Esophagus (tissue), 2 donors: ENCODE data around the gene PCSK1N. TPM values are rescaled to one million over a fixed set of nuclear protein-coding genes. Genes with fewer than 3 reads are reported as not detected.
"Not testable (repeated sequence)": the region's sequence is repeated elsewhere in the genome, so short reads cannot be mapped to it uniquely, and the experiment has no call there.

ENCODE experiments used
- H3K27ac ChIP-seq, 2 donors: one replicate each; pipeline ENCODE4 v1.5.1; 2013; ENCODE audit warnings: low read depth in 2 of 2, mild to moderate bottlenecking in 2 of 2, inconsistent platforms in 1 of 2, low read length in 1 of 2, moderate library complexity in 1 of 2
- H3K27me3 ChIP-seq, 2 donors: one replicate each; pipeline ENCODE4 v1.6.1; 2013; ENCODE audit warnings: low read length in 2 of 2, control low read depth in 1 of 2, mild to moderate bottlenecking in 1 of 2; ENCODE audit not compliant: insufficient read depth in 2 of 2, control insufficient read depth in 1 of 2
- H3K36me3 ChIP-seq, 2 donors: one replicate each; pipeline ENCODE4 v1.6.1; 2013; ENCODE audit warnings: low read length in 1 of 2; ENCODE audit not compliant: control insufficient read depth in 2 of 2, insufficient read depth in 2 of 2
- H3K4me1 ChIP-seq, 2 donors: one replicate each; pipeline ENCODE4 v1.6.1; 2013; ENCODE audit warnings: low read length in 1 of 2; ENCODE audit not compliant: control insufficient read depth in 2 of 2, insufficient read depth in 2 of 2
- H3K4me3 ChIP-seq, 2 donors: one replicate each; pipeline ENCODE4 v1.5.1; 2013; ENCODE audit warnings: low read length in 2 of 2, mild to moderate bottlenecking in 2 of 2, low read depth in 1 of 2, moderate library complexity in 1 of 2
- H3K9me3 ChIP-seq, 2 donors: one replicate each; pipeline ENCODE4 v1.6.1; 2013; ENCODE audit warnings: mild to moderate bottlenecking in 2 of 2, low read depth in 1 of 2, low read length in 1 of 2, moderate library complexity in 1 of 2; ENCODE audit not compliant: control insufficient read depth in 2 of 2, insufficient read depth in 1 of 2
- whole genome bisulfite sequencing, 2 donors: extraction: QIAGEN DNeasy Blood & Tissue Kit; methylation state at CpG; one replicate each; pipeline ENCODE4 v1.1.7; 2013; 5-methylcytosine and 5-hydroxymethylcytosine counted together
- polyA plus RNA-seq, 2 donors: library from polyadenylated mRNA; stranded (reverse); fragments of 200-250 nt; gene quantifications; one replicate each; pipeline ENCODE4 v1.2.3, GENCODE V29; 2013
- donor health status: healthy with polysubstance abuse.
- donor health status: Bipolar disorder and iron deficiency.

The PCSK1N gene
- under 1 TPM; 0.08 to 0.31 TPM for polyA plus RNA-seq

- peak within 1 kb of the TSS in 1 of 2 donors; percentile 20 for H3K4me3 ChIP-seq
- H3K27me3 ChIP-seq: peaks cover 0 to under 1% of the 10 kb centered on the region in 2 donors
- no peaks in the 10 kb centered on the region for H3K36me3 ChIP-seq
- H3K9me3 ChIP-seq: peaks cover 0 to 4% of the 10 kb centered on the region in 2 donors
- WGBS, 2 donors: 14 to 36% methylated on average over 18 to 35 of the region's 35 CpGs
- H3K4me1 ChIP-seq: no peaks in the 10 kb centered on the region
- no peak within 1 kb of the TSS for H3K27ac ChIP-seq
These were observed at the start of gene PCSK1N for GRCh38 chrX:48835524-48836329. PCSK1N (minus strand) TSS chrX:48835610; CDS start chrX:48835532, 78 bp downstream.

- Histone ChIP-seq H3K36me3 (no peaks in the 10 kb centered on the region), H3K9me3 (no peaks in the 10 kb centered on the region), H3K27ac (no peak overlapping the region), H3K27me3 (peaks cover 0 to 2% of the 10 kb centered on the region in 2 donors), H3K4me1 (no peaks in the 10 kb centered on the region), H3K4me3 (no peak overlapping the region)
- 74 to 75% methylated on average over 10 of the region's 10 CpGs for WGBS, 2 donors
These were observed 48.3 kb upstream of the PCSK1N start for GRCh38 chrX:48883729-48884128.

- H3K4me3 ChIP-seq, H3K36me3 ChIP-seq, H3K27me3 ChIP-seq, H3K27ac ChIP-seq, H3K9me3 ChIP-seq, H3K4me1 ChIP-seq: not testable (repeated sequence)
- WGBS, 2 donors: 56 to 78% methylated on average over 4 of the region's 4 CpGs
These were observed 41.5 kb upstream of the PCSK1N start for GRCh38 chrX:48876944-48877343.

GRCh38 chrX:48872017-48872416, 36.6 kb upstream of the PCSK1N start:
- not testable (repeated sequence) for H3K27me3 ChIP-seq, H3K4me3 ChIP-seq, H3K36me3 ChIP-seq, H3K4me1 ChIP-seq, H3K27ac ChIP-seq, H3K9me3 ChIP-seq
- WGBS, 2 donors: 38 to 79% methylated on average over 1 of the region's 2 CpGs

GRCh38 chrX:48864210-48864609, 28.8 kb upstream of the PCSK1N start:
- 45 to 47% methylated on average over 4 of the region's 4 CpGs for WGBS, 2 donors
- Histone ChIP-seq H3K4me3 (no peak overlapping the region), H3K27me3 (no peaks in the 10 kb centered on the region), H3K4me1 (no peaks in the 10 kb centered on the region), H3K9me3 (no peaks in the 10 kb centered on the region), H3K27ac (no peak overlapping the region), H3K36me3 (no peaks in the 10 kb centered on the region)

GRCh38 chrX:48854898-48855297, 19.5 kb upstream of the PCSK1N start:
- Histone ChIP-seq H3K27ac (no peak overlapping the region), H3K36me3 (no peaks in the 10 kb centered on the region), H3K4me3 (no peak overlapping the region), H3K4me1 (no peaks in the 10 kb centered on the region), H3K27me3 (no peaks in the 10 kb centered on the region), H3K9me3 (no peaks in the 10 kb centered on the region)
- WGBS, 2 donors: 41 to 45% methylated on average over 5 of the region's 5 CpGs

GRCh38 chrX:48854121-48854804, 18.9 kb upstream of the PCSK1N start:
- WGBS, 2 donors: 85 to 86% methylated on average over 12 of the region's 12 CpGs
- H3K9me3 ChIP-seq, H3K4me3 ChIP-seq, H3K36me3 ChIP-seq, H3K27me3 ChIP-seq, H3K27ac ChIP-seq, H3K4me1 ChIP-seq: not testable (repeated sequence)

GRCh38 chrX:48853494-48853893, 18.1 kb upstream of the PCSK1N start:
- not testable (repeated sequence) for H3K4me3 ChIP-seq, H3K27me3 ChIP-seq, H3K36me3 ChIP-seq, H3K27ac ChIP-seq, H3K4me1 ChIP-seq, H3K9me3 ChIP-seq

GRCh38 chrX:48852857-48853256, 17.4 kb upstream of the PCSK1N start:
- H3K9me3 ChIP-seq: no peaks in the 10 kb centered on the region
- H3K36me3 ChIP-seq: no peaks in the 10 kb centered on the region
- no peaks in the 10 kb centered on the region for H3K4me1 ChIP-seq
- no peaks in the 10 kb centered on the region for H3K27me3 ChIP-seq
- H3K4me3 ChIP-seq: no peak overlapping the region
- no peak overlapping the region for H3K27ac ChIP-seq
- WGBS, 2 donors: 68 to 74% methylated on average over 7 of the region's 7 CpGs

- Histone ChIP-seq H3K4me3 (no peak overlapping the region), H3K27me3 (no peaks in the 10 kb centered on the region), H3K27ac (no peak overlapping the region), H3K4me1 (no peaks in the 10 kb centered on the region), H3K9me3 (no peaks in the 10 kb centered on the region), H3K36me3 (no peaks in the 10 kb centered on the region)
- 42 to 56% methylated on average over 1 of the region's 1 CpG for WGBS, 2 donors
These were observed 13.4 kb upstream of the PCSK1N start for GRCh38 chrX:48848847-48849246.
